ENCODE results near the gene GLTP.

Gene GLTP

DNA sequence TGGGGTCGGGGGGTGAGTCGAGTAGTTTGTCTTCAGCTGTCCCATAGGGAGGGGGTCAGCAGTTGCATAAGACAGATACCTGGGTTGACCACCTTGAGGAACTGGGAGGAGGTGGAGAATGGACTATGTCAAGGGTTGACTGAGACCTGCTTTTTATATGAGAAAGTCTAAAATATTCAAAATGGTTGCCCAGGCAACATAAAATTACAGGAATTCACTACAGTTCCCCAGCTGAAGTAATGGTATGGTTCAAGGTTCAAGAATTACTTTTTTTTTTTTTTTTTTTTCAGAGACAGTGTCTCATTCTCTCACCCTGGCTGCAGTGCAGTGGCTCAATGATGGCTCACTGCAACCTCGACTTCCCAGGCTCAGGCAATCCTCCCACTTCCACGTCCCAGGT lies 14.6 kb upstream of the GLTP start:
- no peak overlapping the region for H2AFZ ChIP-seq (ENCODE audit: low read depth, low read length, severe bottlenecking)
- H3K27me3 ChIP-seq (ENCODE audit: low read length), result no peaks in the 10 kb centered on the region
- no peaks in the 10 kb centered on the region for H3K79me2 ChIP-seq (ENCODE audit: insufficient read depth, low read length)
- H3K4me3 ChIP-seq (ENCODE audit: insufficient read depth, low read length, poor library complexity, severe bottlenecking), result no peak overlapping the region
- no peak overlapping the region for H3K9ac ChIP-seq (ENCODE audit: low read length)
- H3K27ac ChIP-seq (ENCODE audit: low read depth, low read length), result no peak overlapping the region
- no peaks in the 10 kb centered on the region for H3K36me3 ChIP-seq (ENCODE audit: low read length)
- TF ChIP-seq EZH2phosphoT487 (conservative IDR thresholded peaks at IDR 0.05; ENCODE audit: low read length), result no peak
- TF ChIP-seq, protein P1, sequence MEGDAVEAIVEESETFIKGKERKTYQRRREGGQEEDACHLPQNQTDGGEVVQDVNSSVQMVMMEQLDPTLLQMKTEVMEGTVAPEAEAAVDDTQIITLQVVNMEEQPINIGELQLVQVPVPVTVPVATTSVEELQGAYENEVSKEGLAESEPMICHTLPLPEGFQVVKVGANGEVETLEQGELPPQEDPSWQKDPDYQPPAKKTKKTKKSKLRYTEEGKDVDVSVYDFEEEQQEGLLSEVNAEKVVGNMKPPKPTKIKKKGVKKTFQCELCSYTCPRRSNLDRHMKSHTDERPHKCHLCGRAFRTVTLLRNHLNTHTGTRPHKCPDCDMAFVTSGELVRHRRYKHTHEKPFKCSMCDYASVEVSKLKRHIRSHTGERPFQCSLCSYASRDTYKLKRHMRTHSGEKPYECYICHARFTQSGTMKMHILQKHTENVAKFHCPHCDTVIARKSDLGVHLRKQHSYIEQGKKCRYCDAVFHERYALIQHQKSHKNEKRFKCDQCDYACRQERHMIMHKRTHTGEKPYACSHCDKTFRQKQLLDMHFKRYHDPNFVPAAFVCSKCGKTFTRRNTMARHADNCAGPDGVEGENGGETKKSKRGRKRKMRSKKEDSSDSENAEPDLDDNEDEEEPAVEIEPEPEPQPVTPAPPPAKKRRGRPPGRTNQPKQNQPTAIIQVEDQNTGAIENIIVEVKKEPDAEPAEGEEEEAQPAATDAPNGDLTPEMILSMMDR (IDR thresholded peaks at IDR 0.05; ENCODE audit: insufficient read depth, low read length, poor library complexity, severe bottlenecking), result no peak
- no peaks in the 10 kb centered on the region for H4K20me1 ChIP-seq (ENCODE audit: low read depth, low read length)
- no peaks in the 10 kb centered on the region for H3K9me2 ChIP-seq (replicated peaks; ENCODE audit: insufficient read depth, low read length)
- no peak overlapping the region for H3K4me2 ChIP-seq (ENCODE audit: low read depth, low read length, poor library complexity, severe bottlenecking)
- H3F3A ChIP-seq (ENCODE audit: insufficient read depth), result no peaks in the 10 kb centered on the region
- no peaks in the 10 kb centered on the region for H3K9me3 ChIP-seq (ENCODE audit: insufficient read depth, low read length)

DNA sequence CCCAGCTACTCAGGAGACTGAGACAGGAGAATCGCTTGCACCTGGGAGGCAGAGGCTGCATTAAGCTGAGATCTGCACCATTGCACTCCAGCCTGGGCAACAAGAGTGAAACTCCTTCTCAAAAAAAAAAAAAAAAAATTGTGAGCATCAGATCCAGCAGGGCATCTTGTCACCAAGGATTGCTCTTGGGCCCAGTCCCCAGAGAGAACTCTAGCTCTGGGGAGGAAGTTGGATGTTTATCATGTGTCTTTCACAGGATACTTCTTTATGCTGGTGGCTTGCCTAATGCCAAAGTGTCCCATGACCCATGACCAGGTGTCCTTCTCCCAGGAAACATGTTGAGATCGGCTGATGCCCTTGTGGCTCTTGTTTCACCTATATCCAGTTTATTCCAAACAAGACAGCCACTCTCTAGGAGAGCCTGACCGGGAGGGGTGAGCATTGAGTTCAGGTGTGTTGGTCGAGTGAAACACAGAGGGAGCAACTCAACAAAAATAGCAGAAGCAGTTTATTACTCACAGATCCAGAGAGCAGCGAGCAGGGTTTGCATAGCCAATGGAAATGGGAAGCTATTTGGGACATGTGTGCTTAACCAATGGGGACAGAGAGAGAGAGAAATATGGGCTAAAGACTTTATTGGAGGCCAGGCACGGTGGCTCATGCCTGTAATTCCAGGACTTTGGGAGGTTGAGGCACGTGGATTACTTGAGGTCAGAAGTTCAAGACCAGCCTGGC lies 13.1 kb upstream of the GLTP start:
- Histone ChIP-seq H3K9ac (ENCODE audit: low read length) (no peak overlapping the region), H3K27ac (ENCODE audit: low read depth, low read length) (no peak overlapping the region), H3F3A (ENCODE audit: insufficient read depth) (no peaks in the 10 kb centered on the region), H3K9me2 (replicated peaks; ENCODE audit: insufficient read depth, low read length) (no peaks in the 10 kb centered on the region), H3K4me2 (ENCODE audit: low read depth, low read length, poor library complexity, severe bottlenecking) (no peak overlapping the region), H3K4me3 (ENCODE audit: insufficient read depth, low read length, poor library complexity, severe bottlenecking) (no peak overlapping the region), H2AFZ (ENCODE audit: low read depth, low read length, severe bottlenecking) (no peak overlapping the region), H3K36me3 (ENCODE audit: low read length) (no peaks in the 10 kb centered on the region), H3K27me3 (ENCODE audit: low read length) (no peaks in the 10 kb centered on the region), H3K9me3 (ENCODE audit: insufficient read depth, low read length) (no peaks in the 10 kb centered on the region), H3K79me2 (ENCODE audit: insufficient read depth, low read length) (no peaks in the 10 kb centered on the region), H4K20me1 (ENCODE audit: low read depth, low read length) (no peaks in the 10 kb centered on the region)
- TF ChIP-seq EZH2phosphoT487 (conservative IDR thresholded peaks at IDR 0.05; ENCODE audit: low read length), result no peak
- TF ChIP-seq, protein P1 (IDR thresholded peaks at IDR 0.05; ENCODE audit: insufficient read depth, low read length, poor library complexity, severe bottlenecking), result no peak

DNA sequence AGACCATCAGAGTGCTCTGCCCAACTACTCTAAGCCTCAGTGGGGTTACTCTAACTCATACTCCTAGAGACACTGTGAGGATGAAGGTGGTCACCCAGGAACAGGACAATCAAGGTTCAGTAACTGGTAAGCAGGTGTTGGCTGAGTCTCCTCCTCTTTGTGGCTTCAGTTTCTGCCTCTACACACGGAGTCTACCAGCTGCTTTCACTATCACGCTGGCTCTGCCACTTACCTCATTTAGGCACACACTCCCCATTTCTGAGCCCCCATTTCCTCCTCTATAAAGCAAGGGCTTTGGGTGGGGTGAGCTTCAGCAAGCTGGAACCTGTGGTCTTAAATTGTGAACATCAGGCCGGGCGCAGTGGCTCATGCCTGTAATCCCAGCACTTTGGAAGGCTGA lies 12.4 kb upstream of the GLTP start:
- no peak overlapping the region for H2AFZ ChIP-seq (ENCODE audit: low read depth, low read length, severe bottlenecking)
- no peak overlapping the region for H3K4me3 ChIP-seq (ENCODE audit: insufficient read depth, low read length, poor library complexity, severe bottlenecking)
- H3K4me2 ChIP-seq (ENCODE audit: low read depth, low read length, poor library complexity, severe bottlenecking), result no peak overlapping the region
- no peaks in the 10 kb centered on the region for H3K27me3 ChIP-seq (ENCODE audit: low read length)
- no peaks in the 10 kb centered on the region for H3F3A ChIP-seq (ENCODE audit: insufficient read depth)
- no peak overlapping the region for H3K27ac ChIP-seq (ENCODE audit: low read depth, low read length)
- no peaks in the 10 kb centered on the region for H3K79me2 ChIP-seq (ENCODE audit: insufficient read depth, low read length)
- TF ChIP-seq, protein P1 (IDR thresholded peaks at IDR 0.05; ENCODE audit: insufficient read depth, low read length, poor library complexity, severe bottlenecking), result no peak
- no peak for TF ChIP-seq EZH2phosphoT487 (conservative IDR thresholded peaks at IDR 0.05; ENCODE audit: low read length)
- H3K9ac ChIP-seq (ENCODE audit: low read length), result no peak overlapping the region
- no peaks in the 10 kb centered on the region for H3K9me2 ChIP-seq (replicated peaks; ENCODE audit: insufficient read depth, low read length)
- H3K9me3 ChIP-seq (ENCODE audit: insufficient read depth, low read length), result no peaks in the 10 kb centered on the region
- no peaks in the 10 kb centered on the region for H4K20me1 ChIP-seq (ENCODE audit: low read depth, low read length)
- H3K36me3 ChIP-seq (ENCODE audit: low read length), result no peaks in the 10 kb centered on the region
